NCI-H1105 (cell line): Measurements from ENCODE around the gene ZMAT5.

Experiments
- DNase-seq: peaks from one replicate; lab custom pipeline; 2025; lab: John Stamatoyannopoulos, UW

ZMAT5 gene

GRCh38 chr22:29753808-29754657 is 12.8 kb downstream of the ZMAT5 start:
- DNase-seq: no peak

GRCh38 chr22:29751669-29752068 is 15.1 kb downstream of the ZMAT5 start:
- DNase-seq: no peak

- no peak for DNase-seq
Observed at GRCh38 chr22:29750559-29751538, 16.0 kb downstream of the ZMAT5 start.

- no peak for DNase-seq
Observed at GRCh38 chr22:29750029-29750428, 16.8 kb downstream of the ZMAT5 start.

- DNase-seq: no peak
Observed at GRCh38 chr22:29748248-29748893, 18.4 kb downstream of the ZMAT5 start.

- DNase-seq: no peak
Observed at GRCh38 chr22:29747832-29748231, 19.0 kb downstream of the ZMAT5 start.

GRCh38 chr22:29744902-29745301 is 21.9 kb downstream of the ZMAT5 start:
- DNase-seq: peak; percentile 79

GRCh38 chr22:29742326-29742725 is 24.5 kb downstream of the ZMAT5 start:
- DNase-seq: no peak

GRCh38 chr22:29741926-29742325 is 24.9 kb downstream of the ZMAT5 start:
- DNase-seq: no peak

GRCh38 chr22:29740216-29740615 is 26.6 kb downstream of the ZMAT5 start:
- DNase-seq: no peak

GRCh38 chr22:29739346-29739875 is 27.4 kb downstream of the ZMAT5 start:
- DNase-seq: no peak

- DNase-seq: no peak
Observed at GRCh38 chr22:29738118-29738815, 28.5 kb downstream of the ZMAT5 start.

- no peak for DNase-seq
Observed at GRCh38 chr22:29737251-29738117, 29.3 kb downstream of the ZMAT5 start.

GRCh38 chr22:29735416-29735815 is 31.4 kb downstream of the ZMAT5 start:
- no peak for DNase-seq

- DNase-seq: no peak
Observed at GRCh38 chr22:29734838-29735237, 32.0 kb downstream of the ZMAT5 start.

GRCh38 chr22:29734406-29734805 is 32.4 kb downstream of the ZMAT5 start:
- DNase-seq: no peak

GRCh38 chr22:29733362-29734201 is 33.2 kb downstream of the ZMAT5 start:
- peak; percentile 74 for DNase-seq

GRCh38 chr22:29732883-29733282 is 33.9 kb downstream of the ZMAT5 start:
- DNase-seq: no peak

GRCh38 chr22:29731058-29731850 is 35.6 kb downstream of the ZMAT5 start:
- no peak for DNase-seq
